Gastroesophageal sphincter (tissue), 3 donors: ENCODE data around the gene C1QTNF12.

ENCODE experiments used
- POLR2A ChIP-seq, 2 donors: fragments of 450-650 bp; IDR thresholded peaks; one replicate each; pipeline ENCODE4 v1.6.1; 2017; ENCODE audit warnings: antibody characterized with exemption in 2 of 2, mild to moderate bottlenecking in 2 of 2, moderate library complexity in 1 of 2
- TF ChIP-seq, protein P1 (sequence below), 4 experiments: fragments of 200-600 bp in 2 of 4; fragments of 450-650 bp in 2 of 4; sonication (generic) in 1 of 4; IDR thresholded peaks; one replicate each; pipeline ENCODE4 v1.5.1; 2017 to 2019; ENCODE audit warnings: antibody characterized with exemption in 4 of 4, mild to moderate bottlenecking in 2 of 4, moderate library complexity in 2 of 4

GRCh38 chr1:1259951-1260600 is 13.6 kb upstream of the C1QTNF12 start:
- TF ChIP-seq, protein P1, sequence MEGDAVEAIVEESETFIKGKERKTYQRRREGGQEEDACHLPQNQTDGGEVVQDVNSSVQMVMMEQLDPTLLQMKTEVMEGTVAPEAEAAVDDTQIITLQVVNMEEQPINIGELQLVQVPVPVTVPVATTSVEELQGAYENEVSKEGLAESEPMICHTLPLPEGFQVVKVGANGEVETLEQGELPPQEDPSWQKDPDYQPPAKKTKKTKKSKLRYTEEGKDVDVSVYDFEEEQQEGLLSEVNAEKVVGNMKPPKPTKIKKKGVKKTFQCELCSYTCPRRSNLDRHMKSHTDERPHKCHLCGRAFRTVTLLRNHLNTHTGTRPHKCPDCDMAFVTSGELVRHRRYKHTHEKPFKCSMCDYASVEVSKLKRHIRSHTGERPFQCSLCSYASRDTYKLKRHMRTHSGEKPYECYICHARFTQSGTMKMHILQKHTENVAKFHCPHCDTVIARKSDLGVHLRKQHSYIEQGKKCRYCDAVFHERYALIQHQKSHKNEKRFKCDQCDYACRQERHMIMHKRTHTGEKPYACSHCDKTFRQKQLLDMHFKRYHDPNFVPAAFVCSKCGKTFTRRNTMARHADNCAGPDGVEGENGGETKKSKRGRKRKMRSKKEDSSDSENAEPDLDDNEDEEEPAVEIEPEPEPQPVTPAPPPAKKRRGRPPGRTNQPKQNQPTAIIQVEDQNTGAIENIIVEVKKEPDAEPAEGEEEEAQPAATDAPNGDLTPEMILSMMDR (IDR thresholded peaks at IDR 0.05), result no peak
- no peak for TF ChIP-seq POLR2A (IDR thresholded peaks at IDR 0.05)
